CD14-positive monocyte (primary cell): ENCODE results near the gene ATG4D. TPM values are rescaled to one million over a fixed set of nuclear protein-coding genes. Genes with fewer than 3 reads are reported as not detected.

Experiments used
- DNase-seq, 3 donors: peaks; one replicate each; pipeline ENCODE4 v3.0.0-alpha.2; 2011 to 2022
- H2AFZ ChIP-seq: 2 replicates; pipeline ENCODE4 v1.6.0; 2012; ENCODE audit warnings: mild to moderate bottlenecking, low read depth, low read length, inconsistent platforms; ENCODE audit not compliant: insufficient read depth, poor library complexity, severe bottlenecking
- H3K27ac ChIP-seq, 2 donors: 1 replicate in 1 of 2; 2 replicates in 1 of 2; pipeline ENCODE4 v1.5.1; 2012 to 2013; ENCODE audit warnings: low read length in 2 of 2, control low read depth in 1 of 2, inconsistent platforms in 1 of 2, low read depth in 1 of 2, mild to moderate bottlenecking in 1 of 2
- H3K27me3 ChIP-seq, 2 donors: one replicate each; pipeline versions ENCODE4 v1.6.0 to v1.6.1; 2011 to 2013; ENCODE audit warnings: low read length in 2 of 2; ENCODE audit not compliant: control insufficient read depth in 2 of 2, insufficient read depth in 2 of 2
- H3K36me3 ChIP-seq, 2 donors: replicated peaks in 1 of 2; 1 replicate in 1 of 2; 2 replicates in 1 of 2; pipeline versions ENCODE4 v1.5.1 to v1.6.1; 2012 to 2013; ENCODE audit warnings: low read length in 2 of 2, control low read depth in 1 of 2, inconsistent platforms in 1 of 2, mild to moderate bottlenecking in 1 of 2; ENCODE audit not compliant: insufficient read depth in 2 of 2, control insufficient read depth in 1 of 2
- H3K4me1 ChIP-seq, 2 donors: 1 replicate in 1 of 2; 2 replicates in 1 of 2; pipeline versions ENCODE4 v1.5.1 to v1.6.1; 2012 to 2013; ENCODE audit warnings: low read length in 2 of 2, control low read depth in 1 of 2, inconsistent platforms in 1 of 2, mild to moderate bottlenecking in 1 of 2, moderate library complexity in 1 of 2; ENCODE audit not compliant: insufficient read depth in 2 of 2, control insufficient read depth in 1 of 2
- H3K4me2 ChIP-seq: replicated peaks from 2 replicates; pipeline ENCODE3; 2012; ENCODE audit warnings: low read length, moderate library complexity, mild to moderate bottlenecking; ENCODE audit not compliant: poor library complexity, severe bottlenecking; ENCODE audit errors: extremely low read depth
- H3K4me3 ChIP-seq, 3 experiments: fragments of 200-600 bp in 1 of 3; sonication (generic) in 1 of 3; replicated peaks in 1 of 3; 1 replicate in 2 of 3; 2 replicates in 1 of 3; pipeline ENCODE4 v1.5.1; 2011 to 2013; ENCODE audit warnings: low read length in 3 of 3, mild to moderate bottlenecking in 3 of 3, control low read depth in 2 of 3, low read depth in 2 of 3, inconsistent platforms in 1 of 3, moderate library complexity in 1 of 3
- H3K79me2 ChIP-seq: 2 replicates; pipeline ENCODE4 v1.6.0; 2012; ENCODE audit warnings: mild to moderate bottlenecking, control low read depth, inconsistent platforms, low read length, moderate library complexity; ENCODE audit not compliant: insufficient read depth
- H3K9ac ChIP-seq: 2 replicates; pipeline ENCODE4 v1.6.0; 2017; ENCODE audit warnings: low read length, mild to moderate bottlenecking; ENCODE audit not compliant: insufficient read depth, poor library complexity, severe bottlenecking
- H3K9me3 ChIP-seq, 2 donors: replicated peaks in 1 of 2; 1 replicate in 1 of 2; 2 replicates in 1 of 2; pipeline versions ENCODE4 v1.5.1 to v1.6.1; 2012 to 2013; ENCODE audit warnings: low read length in 2 of 2, control low read depth in 1 of 2; ENCODE audit not compliant: control insufficient read depth in 1 of 2, insufficient read depth in 1 of 2
- H4K20me1 ChIP-seq: 2 replicates; pipeline ENCODE4 v1.6.0; 2012; ENCODE audit warnings: mild to moderate bottlenecking, low read length, control low read depth, moderate library complexity; ENCODE audit not compliant: insufficient read depth
- H3K27ac Mint-ChIP-seq, 7 donors: one replicate each; pipeline ENCODE4 v1.8.0; 2020; ENCODE audit warnings: mild to moderate bottlenecking in 7 of 7, mixed read lengths in 7 of 7, moderate library complexity in 6 of 7, inconsistent platforms in 2 of 7
- H3K27me3 Mint-ChIP-seq, 3 donors: one replicate each; pipeline ENCODE4 v1.8.0; 2021 to 2022; ENCODE audit warnings: low read depth in 3 of 3, mild to moderate bottlenecking in 3 of 3, mixed read lengths in 3 of 3, moderate library complexity in 3 of 3, inconsistent platforms in 1 of 3
- H3K36me3 Mint-ChIP-seq, 2 donors: one replicate each; pipeline ENCODE4 v1.8.0; 2020; ENCODE audit warnings: mixed read lengths in 2 of 2, inconsistent platforms in 1 of 2, mild to moderate bottlenecking in 1 of 2
- H3K4me1 Mint-ChIP-seq: one replicate; pipeline ENCODE4 v1.8.0; 2020; ENCODE audit warnings: mild to moderate bottlenecking, mixed read lengths
- H3K4me3 Mint-ChIP-seq, 2 donors: one replicate each; pipeline ENCODE4 v1.8.0; 2020; ENCODE audit warnings: mild to moderate bottlenecking in 2 of 2, mixed read lengths in 2 of 2, moderate library complexity in 1 of 2
- H3K9me3 Mint-ChIP-seq, 7 donors: one replicate each; pipeline ENCODE4 v1.8.0; 2020 to 2022; ENCODE audit warnings: mixed read lengths in 7 of 7, mild to moderate bottlenecking in 6 of 7, moderate library complexity in 6 of 7, inconsistent platforms in 2 of 7
- CTCF ChIP-seq: fragments of 200-600 bp; IDR thresholded peaks from one replicate; pipeline ENCODE4 v1.8.0; 2022; ENCODE audit warnings: antibody characterized with exemption, mild to moderate bottlenecking
- WGBS: methylation state at CpG from one replicate; pipeline ENCODE4 v1.1.5; 2013; ENCODE audit warnings: missing lambda C conversion rate; ENCODE audit not compliant: insufficient coverage; 5-methylcytosine and 5-hydroxymethylcytosine counted together
- intact Hi-C, 2 donors: fragments of 100-400 bp; cut with micrococcal nuclease; formaldehyde crosslinking; loops; one replicate each; pipeline versions ENCODE4 v1.15.0 to v1.15.1; 2023
- polyA plus RNA-seq, 3 donors: library from polyadenylated mRNA; depleted of rRNA in 1 of 3; unstranded in 2 of 3; stranded (reverse) in 1 of 3; fragments of 300-500 nt in 2 of 3; fragments of >200 nt in 1 of 3; fragmentation: Illumina TruSeq in 2 of 3; gene quantifications; 1 replicate in 2 of 3; 2 replicates in 1 of 3; pipeline ENCODE4 v1.2.3, GENCODE V29; 2012 to 2021

The ATG4D gene
- polyA plus RNA-seq, 3 donors, result 10.7 to 52.8 (median 11.9) TPM

GRCh38 chr19:10566658-10567410, 23.1 kb downstream of the ATG4D start:
- Histone ChIP-seq H3K4me2 (peak overlapping the region; percentile 100), H3K27me3 (no peaks in the 10 kb centered on the region), H3K79me2 (peaks cover 52% of the 10 kb centered on the region), H3K4me3 (peak overlapping the region; percentile 65 to 100 (median 98)), H3K9me3 (no peaks in the 10 kb centered on the region), H3K4me1 (peaks cover 38 to 44% of the 10 kb centered on the region in 2 donors), H2AFZ (no peak overlapping the region), H3K36me3 (peaks cover 5 to 10% of the 10 kb centered on the region in 2 donors), H3K9ac (peak overlapping the region; percentile 74), H4K20me1 (peaks cover 21% of the 10 kb centered on the region), H3K27ac (peak overlapping the region; percentile 84 to 90)
- peak overlapping the region; percentile 93 to 100 (median 98) for H3K27ac Mint-ChIP-seq
- H3K27me3 Mint-ChIP-seq, result peaks cover 0 to 1% (median 0%) of the 10 kb centered on the region in 3 donors
- peaks cover 11 to 17% of the 10 kb centered on the region in 2 donors for H3K36me3 Mint-ChIP-seq
- WGBS, result 36% methylated on average over 17 of the region's 19 CpGs
- intact Hi-C loops, result loop anchor here (1.0 to 10.0 kb wide), 8 partner anchors 24 to 315 kb away; partner anchors contain the start of genes ATG4D (in 1 of the 2), CDC37 (in 1 of the 2), ILF3 (in 1 of the 2) and MRPL4 (in 1 of the 2)
- no peaks in the 10 kb centered on the region for H3K9me3 Mint-ChIP-seq
- peaks cover 35% of the 10 kb centered on the region for H3K4me1 Mint-ChIP-seq
- TF ChIP-seq CTCF, result no peak
- DNase-seq, result peak in 2 of 3 donors; percentile 31 to 33
- peak overlapping the region; percentile 92 to 99 for H3K4me3 Mint-ChIP-seq

- Histone ChIP-seq H3K27me3 (no peaks in the 10 kb centered on the region), H3K9me3 (no peaks in the 10 kb centered on the region), H3K36me3 (peaks cover under 1 to 2% of the 10 kb centered on the region in 2 donors), H2AFZ (no peak overlapping the region), H3K27ac (peak overlapping the region; percentile 84 to 90), H3K4me1 (peaks cover 41 to 51% of the 10 kb centered on the region in 2 donors), H3K4me2 (peak overlapping the region; percentile 100), H3K9ac (peak overlapping the region; percentile 74), H3K79me2 (peaks cover 47% of the 10 kb centered on the region), H3K4me3 (peak overlapping the region; percentile 65 to 100 (median 98)), H4K20me1 (peaks cover 21% of the 10 kb centered on the region)
- Mint-ChIP-seq H3K36me3 (peaks cover 9 to 11% of the 10 kb centered on the region in 2 donors), H3K27ac (peak overlapping the region; percentile 93 to 100 (median 98)), H3K4me1 (peaks cover 42% of the 10 kb centered on the region), H3K9me3 (no peaks in the 10 kb centered on the region), H3K27me3 (peaks cover 0 to 3% (median 2%) of the 10 kb centered on the region in 3 donors), H3K4me3 (peak overlapping the region; percentile 92 to 99)
- no peak for TF ChIP-seq CTCF
- WGBS, result no CpG with 5 or more reads among the region's 5 CpGs
- intact Hi-C loops, result loop anchor here (2.0 to 10.0 kb wide), 7 partner anchors 25 to 315 kb away; partner anchors contain the start of genes ATG4D (in 1 of the 2), CDC37 (in 1 of the 2), ILF3 (in 1 of the 2) and MRPL4 (in 1 of the 2)
- no peak for DNase-seq
These were observed 24.0 kb downstream of the ATG4D start for GRCh38 chr19:10567656-10568055.
